GM19468 (cell line): ENCODE measurements around the gene PITRM1.

Experiments
- ATAC-seq: cut with Tn5 transposase; IDR thresholded peaks from one replicate; pipeline ENCODE4 v1.9.1; 2021; ENCODE audit warnings: mild to moderate bottlenecking, moderate library complexity, moderate number of reproducible peaks; ENCODE audit not compliant: unreplicated experiment; ENCODE audit errors: extremely low read depth

The PITRM1 gene

GRCh38 chr10:3090388-3090787 is 82.2 kb downstream of the PITRM1 start:
- ATAC-seq, result no peak
